VCaP (cell line): ENCODE results near the gene SHQ1.

Experiments used
- H3K27ac ChIP-seq: fragments of 450-650 bp; 2 replicates; pipeline ENCODE4 v1.5.1; 2017
- CTCF ChIP-seq: fragments of 450-650 bp; conservative IDR thresholded peaks from 2 replicates; pipeline ENCODE4 v1.5.1; 2017; ENCODE audit warnings: mild to moderate bottlenecking, moderate library complexity

Gene SHQ1

GRCh38 chr3:72846166-72846565 is 2.1 kb downstream of the SHQ1 start:
- H3K27ac ChIP-seq, result no peak overlapping the region
- TF ChIP-seq CTCF, result no peak

GRCh38 chr3:72844436-72844993 is 3.7 kb downstream of the SHQ1 start:
- H3K27ac ChIP-seq, result no peak overlapping the region
- TF ChIP-seq CTCF, result no peak

- no peak overlapping the region for H3K27ac ChIP-seq
- no peak for TF ChIP-seq CTCF
Measured at GRCh38 chr3:72839057-72839456, 9.2 kb downstream of the SHQ1 start.

- TF ChIP-seq CTCF, result 0 out of 2 replicates have a peak, but pooled peaks have one; percentile 16
- no peak overlapping the region; the same call in 1 of the 2 replicates for H3K27ac ChIP-seq
Measured at GRCh38 chr3:72836923-72837322, 11.3 kb downstream of the SHQ1 start.

GRCh38 chr3:72836416-72836815 is 11.8 kb downstream of the SHQ1 start:
- H3K27ac ChIP-seq, result no peak overlapping the region; the same call in 1 of the 2 replicates
- TF ChIP-seq CTCF, result no peak

GRCh38 chr3:72830452-72831223 is 17.6 kb downstream of the SHQ1 start:
- no peak overlapping the region for H3K27ac ChIP-seq
- no peak for TF ChIP-seq CTCF

- no peak overlapping the region for H3K27ac ChIP-seq
- TF ChIP-seq CTCF, result no peak
Measured at GRCh38 chr3:72829701-72830100, 18.5 kb downstream of the SHQ1 start.
